GM10248 (cell line): ENCODE data around the gene GSDMA.
"Not testable (repeated sequence)": the region's sequence is repeated elsewhere in the genome, so short reads cannot be mapped to it uniquely, and the experiment has no call there.

Experiments used
- CTCF ChIA-PET: fragments of 300-600 bp; sonication (Branson Sonifier 250); formaldehyde crosslinking; extraction: SDS; loops from one replicate; lab custom pipeline; 2021; ENCODE audit warnings: antibody characterized with exemption; lab: Yijun Ruan, JAX
- POLR2A ChIA-PET: fragments of 350-650 bp; sonication (Branson Sonifier 250); formaldehyde crosslinking; extraction: SDS; loops from one replicate; lab custom pipeline; 2020; ENCODE audit warnings: antibody characterized with exemption; lab: Yijun Ruan, JAX
- DNase-seq: peaks from one replicate; pipeline ENCODE4 v3.0.0; 2012; ENCODE audit errors: extremely low spot score
- CTCF ChIP-seq: IDR thresholded peaks from 2 replicates; pipeline ENCODE4 v1.5.1; 2012; ENCODE audit warnings: mild to moderate bottlenecking, low read depth; ENCODE audit errors: extremely low read depth, missing control alignments, control extremely low read depth

The GSDMA gene

GRCh38 chr17:39939106-39939505 lies 23.7 kb upstream of the GSDMA start:
- no peak for TF ChIP-seq CTCF
- ChIA-PET POLR2A (no interaction called here), CTCF (interaction anchor here (1.2 to 3.7 kb wide), 5 partner anchors 9 to 19 kb away, joined by 4 to 18 read pairs (median 5); no protein-coding TSS in a partner anchor)
- DNase-seq: no peak

GRCh38 chr17:39939588-39940419 lies 23.0 kb upstream of the GSDMA start:
- TF ChIP-seq CTCF: peak; percentile 25
- CTCF ChIA-PET: interaction anchor here (1.2 to 3.7 kb wide), 6 partner anchors 8 to 18 kb away, joined by 4 to 18 read pairs (median 5); no protein-coding TSS in a partner anchor
- peak; percentile 59 for DNase-seq
- POLR2A ChIA-PET: no interaction called here

- POLR2A ChIA-PET: no interaction called here
- DNase-seq: no peak
- TF ChIP-seq CTCF: no peak
- CTCF ChIA-PET: interaction anchor here (1.0 kb wide), 1 partner anchor 14 kb away, joined by 3 read pairs; no protein-coding TSS in a partner anchor
Observed at GRCh38 chr17:39943702-39944392, 19.0 kb upstream of the GSDMA start.

GRCh38 chr17:39944393-39944711 lies 18.5 kb upstream of the GSDMA start:
- CTCF ChIA-PET: interaction anchor here (1.0 to 1.6 kb wide), 2 partner anchors 13 to 36 kb away, joined by 3 to 5 read pairs; partner anchors contain the start of gene PSMD3
- POLR2A ChIA-PET: no interaction called here

GRCh38 chr17:39946551-39947330 lies 16.1 kb upstream of the GSDMA start:
- no peak for DNase-seq
- no peak for TF ChIP-seq CTCF
- ChIA-PET CTCF (interaction anchor here (1.2 to 2.3 kb wide), 6 partner anchors 9 to 323 kb away, joined by 3 to 7 read pairs (median 5); no protein-coding TSS in a partner anchor), POLR2A (no interaction called here)

More at GRCh38 chr17:39944393-39944711, 18.5 kb upstream of the GSDMA start:
- no peak for DNase-seq
- TF ChIP-seq CTCF: no peak

- DNase-seq, POLR2A ChIA-PET: not testable (repeated sequence)
- CTCF ChIA-PET: interaction anchor here (1.2 to 1.5 kb wide), 4 partner anchors 9 to 325 kb away, joined by 3 to 5 read pairs (median 4); no protein-coding TSS in a partner anchor
Observed at GRCh38 chr17:39948489-39948828, 14.3 kb upstream of the GSDMA start.
